Body of pancreas (tissue), 4 donors: ENCODE data around the gene BCL2L12.

ENCODE experiments used
- CTCF ChIP-seq, 7 experiments: fragments of 450-650 bp in 4 of 7; fragments of 200-600 bp in 3 of 7; sonication (generic) in 3 of 7; IDR thresholded peaks; one replicate each; pipeline ENCODE4 v1.5.1; 2016 to 2019; ENCODE audit warnings: antibody characterized with exemption in 7 of 7
- POLR2A ChIP-seq, 3 donors: fragments of 450-650 bp; IDR thresholded peaks; one replicate each; pipeline ENCODE4 v1.6.1; 2016; ENCODE audit warnings: antibody characterized with exemption in 3 of 3, mild to moderate bottlenecking in 2 of 3

- no peak for TF ChIP-seq CTCF (IDR thresholded peaks at IDR 0.05)
- no peak for TF ChIP-seq POLR2A (IDR thresholded peaks at IDR 0.05)
Measured at GRCh38 chr19:49712397-49712859, 46.7 kb downstream of the BCL2L12 start.
